ENCODE measurements around the gene RBM39.

Gene RBM39

DNA sequence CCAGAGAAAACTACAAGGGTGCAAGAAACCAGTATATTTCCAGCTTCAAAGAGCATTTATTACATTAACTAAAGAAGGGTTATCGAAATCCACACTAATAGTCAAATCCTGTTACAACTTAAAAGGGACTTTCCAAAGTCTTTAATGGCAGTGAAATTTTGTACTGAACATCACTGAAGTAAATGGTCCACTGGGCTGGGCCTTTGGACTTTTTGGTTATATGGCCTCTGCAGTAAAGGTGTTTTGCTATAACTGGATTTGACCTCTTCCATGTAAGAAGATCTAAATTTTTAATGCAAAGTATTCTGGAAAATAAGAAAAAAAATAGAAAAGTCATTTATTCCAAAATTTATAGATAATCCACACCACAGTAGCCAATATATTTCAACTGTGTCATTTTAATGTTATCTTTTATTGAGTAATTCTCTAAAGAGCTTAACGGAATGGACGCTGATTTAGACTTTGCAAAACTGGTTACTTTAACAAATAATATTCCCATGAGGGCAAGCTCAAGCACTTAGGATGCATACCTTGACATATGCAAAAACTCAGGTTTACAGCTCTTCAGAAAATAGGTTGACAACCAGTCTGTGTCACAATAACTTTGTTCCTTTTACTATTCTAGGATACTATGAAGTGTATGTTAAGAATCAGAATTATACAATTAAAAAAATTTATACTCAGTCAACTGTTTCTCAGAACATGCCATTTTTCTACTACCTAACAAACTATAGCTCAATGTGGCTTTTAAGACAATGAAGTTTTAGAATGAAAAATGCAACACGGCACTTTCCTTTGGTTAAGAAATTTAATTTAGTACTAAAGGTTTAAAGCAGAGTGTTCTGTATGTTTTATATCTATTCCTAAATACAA is 7.0 kb downstream of the RBM39 start:
- no peaks in the 10 kb centered on the region for H3K9me3 ChIP-seq (ENCODE audit: insufficient read depth, low read length)
- no peak overlapping the region for H3K4me2 ChIP-seq (ENCODE audit: low read length)
- H3K27ac ChIP-seq (ENCODE audit: low read length), result no peak overlapping the region
- H3K27me3 ChIP-seq (ENCODE audit: low read depth, low read length), result no peaks in the 10 kb centered on the region
- peaks cover 96% of the 10 kb centered on the region for H4K20me1 ChIP-seq (ENCODE audit: insufficient read depth, low read length)
- H3K9ac ChIP-seq (ENCODE audit: low read length), result no peak overlapping the region
- peaks cover 14% of the 10 kb centered on the region for H3K4me1 ChIP-seq (ENCODE audit: low read length)
- H3K36me3 ChIP-seq (replicated peaks; ENCODE audit: low read depth, low read length), result peaks cover 82% of the 10 kb centered on the region
- H3K79me2 ChIP-seq (ENCODE audit: low read length), result peaks cover 100% of the 10 kb centered on the region
- no peak overlapping the region for H3K4me3 ChIP-seq (ENCODE audit: low read length)
- H2AFZ ChIP-seq (ENCODE audit: low read depth, low read length), result no peak overlapping the region
- TF ChIP-seq, protein P1, sequence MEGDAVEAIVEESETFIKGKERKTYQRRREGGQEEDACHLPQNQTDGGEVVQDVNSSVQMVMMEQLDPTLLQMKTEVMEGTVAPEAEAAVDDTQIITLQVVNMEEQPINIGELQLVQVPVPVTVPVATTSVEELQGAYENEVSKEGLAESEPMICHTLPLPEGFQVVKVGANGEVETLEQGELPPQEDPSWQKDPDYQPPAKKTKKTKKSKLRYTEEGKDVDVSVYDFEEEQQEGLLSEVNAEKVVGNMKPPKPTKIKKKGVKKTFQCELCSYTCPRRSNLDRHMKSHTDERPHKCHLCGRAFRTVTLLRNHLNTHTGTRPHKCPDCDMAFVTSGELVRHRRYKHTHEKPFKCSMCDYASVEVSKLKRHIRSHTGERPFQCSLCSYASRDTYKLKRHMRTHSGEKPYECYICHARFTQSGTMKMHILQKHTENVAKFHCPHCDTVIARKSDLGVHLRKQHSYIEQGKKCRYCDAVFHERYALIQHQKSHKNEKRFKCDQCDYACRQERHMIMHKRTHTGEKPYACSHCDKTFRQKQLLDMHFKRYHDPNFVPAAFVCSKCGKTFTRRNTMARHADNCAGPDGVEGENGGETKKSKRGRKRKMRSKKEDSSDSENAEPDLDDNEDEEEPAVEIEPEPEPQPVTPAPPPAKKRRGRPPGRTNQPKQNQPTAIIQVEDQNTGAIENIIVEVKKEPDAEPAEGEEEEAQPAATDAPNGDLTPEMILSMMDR (IDR thresholded peaks at IDR 0.05; ENCODE audit: low read depth, low read length), result no peak
- TF ChIP-seq EZH2phosphoT487 (IDR thresholded peaks at IDR 0.05; ENCODE audit: low read depth), result no peak

DNA sequence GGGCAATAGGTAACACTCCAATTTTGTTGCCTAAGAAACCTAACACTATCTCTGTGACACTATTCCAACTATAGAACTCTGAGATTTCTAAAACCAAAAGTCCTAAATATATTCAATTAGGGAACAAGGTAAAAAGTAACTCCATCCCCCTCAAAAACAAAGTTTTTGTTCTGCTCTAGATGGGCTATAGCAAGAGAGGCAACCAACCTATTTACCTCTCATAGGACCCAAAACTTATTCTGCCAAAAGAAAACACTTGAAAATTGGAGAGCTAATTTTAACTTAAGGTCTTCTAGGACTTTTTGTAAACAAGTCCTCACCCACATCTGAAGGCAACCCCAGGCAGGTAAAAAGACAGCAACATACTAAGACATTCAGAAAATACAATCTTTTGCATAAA is 7.7 kb downstream of the RBM39 start:
- Histone ChIP-seq H3K36me3 (replicated peaks; ENCODE audit: low read depth, low read length) (peaks cover 82% of the 10 kb centered on the region), H3K4me2 (ENCODE audit: low read length) (no peak overlapping the region), H4K20me1 (ENCODE audit: insufficient read depth, low read length) (peaks cover 96% of the 10 kb centered on the region), H3K4me3 (ENCODE audit: low read length) (no peak overlapping the region), H3K9ac (ENCODE audit: low read length) (no peak overlapping the region), H2AFZ (ENCODE audit: low read depth, low read length) (no peak overlapping the region), H3K4me1 (ENCODE audit: low read length) (peaks cover 8% of the 10 kb centered on the region), H3K27me3 (ENCODE audit: low read depth, low read length) (no peaks in the 10 kb centered on the region), H3K9me3 (ENCODE audit: insufficient read depth, low read length) (no peaks in the 10 kb centered on the region), H3K27ac (ENCODE audit: low read length) (no peak overlapping the region), H3K79me2 (ENCODE audit: low read length) (peaks cover 100% of the 10 kb centered on the region)
- TF ChIP-seq EZH2phosphoT487 (IDR thresholded peaks at IDR 0.05; ENCODE audit: low read depth), result no peak
- TF ChIP-seq, protein P1 (IDR thresholded peaks at IDR 0.05; ENCODE audit: low read depth, low read length), result no peak

DNA sequence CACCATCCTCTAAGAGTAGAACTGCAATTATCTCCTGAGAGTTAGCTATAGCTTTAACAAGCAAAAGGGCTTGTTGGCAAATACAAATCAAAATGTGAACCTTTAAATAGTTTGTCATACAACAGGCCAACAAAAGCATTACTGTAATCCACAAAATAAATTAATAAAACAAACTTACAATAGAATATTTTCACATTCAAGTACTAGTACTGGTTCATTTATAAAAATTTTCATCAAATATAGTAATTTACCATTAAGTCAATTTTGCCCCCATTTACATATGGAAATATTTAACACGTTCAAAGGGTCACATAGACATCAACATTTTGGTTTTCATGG is 9.4 kb downstream of the RBM39 start:
- H3K36me3 ChIP-seq (replicated peaks; ENCODE audit: low read depth, low read length), result peaks cover 76% of the 10 kb centered on the region
- TF ChIP-seq, protein P1 (IDR thresholded peaks at IDR 0.05; ENCODE audit: low read depth, low read length), result no peak
- no peak for TF ChIP-seq EZH2phosphoT487 (IDR thresholded peaks at IDR 0.05; ENCODE audit: low read depth)

DNA sequence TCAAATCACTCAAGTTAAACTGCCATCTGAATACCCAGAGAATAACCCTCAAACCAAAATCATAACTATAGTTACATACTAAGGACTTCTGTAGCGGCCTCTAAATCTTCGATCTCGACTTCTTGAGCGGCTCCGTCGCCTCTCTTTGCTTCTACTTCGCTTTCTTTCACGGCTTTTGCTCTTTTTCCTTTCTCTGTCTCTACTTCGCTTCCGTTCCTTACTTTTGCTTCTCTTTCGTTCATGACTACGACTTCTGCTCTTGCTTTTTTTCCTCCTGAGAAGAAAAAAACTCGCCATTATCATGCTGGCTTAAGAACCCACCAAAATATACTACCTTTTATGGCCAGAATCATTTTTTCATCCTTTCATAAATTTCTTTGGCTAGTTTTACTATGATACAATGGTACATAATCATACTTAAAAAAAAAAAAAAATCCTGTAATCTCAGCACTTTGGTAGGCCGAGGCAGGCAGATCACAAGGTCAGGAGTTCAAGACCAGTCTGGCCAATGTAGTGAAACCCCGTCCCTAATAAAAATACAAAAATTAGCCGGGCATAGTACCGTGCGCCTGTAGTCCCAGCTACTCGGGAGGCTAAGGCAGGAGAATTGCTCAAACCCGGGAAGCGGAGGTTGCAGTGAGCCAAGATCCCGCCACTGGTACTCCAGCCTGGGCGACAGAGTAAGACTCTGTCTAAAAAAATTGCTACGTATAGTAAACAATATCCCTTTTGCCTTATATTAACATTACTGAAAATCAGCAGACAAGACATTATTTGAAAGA is 10.0 kb downstream of the RBM39 start:
- Histone ChIP-seq H2AFZ (ENCODE audit: low read depth, low read length) (no peak overlapping the region), H3K9ac (ENCODE audit: low read length) (no peak overlapping the region), H3K4me1 (ENCODE audit: low read length) (peaks cover 5% of the 10 kb centered on the region), H3K36me3 (replicated peaks; ENCODE audit: low read depth, low read length) (peaks cover 78% of the 10 kb centered on the region), H4K20me1 (ENCODE audit: insufficient read depth, low read length) (peaks cover 89% of the 10 kb centered on the region), H3K79me2 (ENCODE audit: low read length) (peaks cover 98% of the 10 kb centered on the region), H3K4me2 (ENCODE audit: low read length) (no peak overlapping the region), H3K27ac (ENCODE audit: low read length) (no peak overlapping the region), H3K4me3 (ENCODE audit: low read length) (no peak overlapping the region), H3K27me3 (ENCODE audit: low read depth, low read length) (no peaks in the 10 kb centered on the region), H3K9me3 (ENCODE audit: insufficient read depth, low read length) (no peaks in the 10 kb centered on the region)
- TF ChIP-seq, protein P1 (IDR thresholded peaks at IDR 0.05; ENCODE audit: low read depth, low read length), result no peak
- TF ChIP-seq EZH2phosphoT487 (IDR thresholded peaks at IDR 0.05; ENCODE audit: low read depth), result no peak

More for the DNA sequence above, 9.4 kb downstream of the RBM39 start:
- no peak overlapping the region for H3K27ac ChIP-seq (ENCODE audit: low read length)
- H3K4me3 ChIP-seq (ENCODE audit: low read length), result no peak overlapping the region
- H3K27me3 ChIP-seq (ENCODE audit: low read depth, low read length), result no peaks in the 10 kb centered on the region
- peaks cover 90% of the 10 kb centered on the region for H4K20me1 ChIP-seq (ENCODE audit: insufficient read depth, low read length)
- H2AFZ ChIP-seq (ENCODE audit: low read depth, low read length), result no peak overlapping the region
- H3K9ac ChIP-seq (ENCODE audit: low read length), result no peak overlapping the region
- H3K9me3 ChIP-seq (ENCODE audit: insufficient read depth, low read length), result no peaks in the 10 kb centered on the region
- no peak overlapping the region for H3K4me2 ChIP-seq (ENCODE audit: low read length)
- peaks cover 100% of the 10 kb centered on the region for H3K79me2 ChIP-seq (ENCODE audit: low read length)
- H3K4me1 ChIP-seq (ENCODE audit: low read length), result peaks cover 5% of the 10 kb centered on the region
